ENCODE data around the gene FABP1. TPM values are rescaled to one million over a fixed set of nuclear protein-coding genes. Genes with fewer than 3 reads are reported as not detected.

FABP1 gene
- total and polyA plus RNA-seq, 9 donors = 0.46 to 1.9 (median 0.90) TPM; not detected in 5

DNA sequence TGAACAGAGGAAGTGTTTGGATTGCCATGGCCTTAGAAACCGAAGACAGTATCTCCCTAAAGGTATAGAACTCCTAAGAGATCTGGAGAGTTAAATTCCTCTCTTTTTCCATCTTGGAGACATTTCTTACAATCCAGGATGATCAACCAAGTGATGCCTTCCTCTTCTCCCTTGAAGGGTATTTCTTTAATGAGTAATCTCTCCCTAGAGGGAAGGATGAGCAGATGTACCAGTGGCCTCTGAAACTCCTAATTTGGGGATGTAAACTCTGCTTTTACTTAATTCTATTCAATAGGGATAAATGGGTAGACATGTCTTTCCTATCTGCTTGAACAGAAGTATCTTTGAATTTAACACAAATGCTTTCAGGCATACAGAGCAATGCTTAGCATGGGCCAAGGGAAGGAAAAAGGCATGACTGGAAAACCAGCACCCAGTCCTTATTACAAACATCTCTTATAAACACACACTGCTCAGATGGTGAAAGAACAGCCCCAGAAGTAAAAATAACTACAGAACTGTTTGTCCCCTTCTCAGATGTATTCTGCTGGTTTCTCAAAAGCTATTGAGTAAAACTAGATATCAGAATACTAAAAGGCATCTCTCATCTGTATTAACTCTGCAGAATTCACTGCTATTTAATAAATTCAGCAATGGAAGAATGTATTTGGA, 37.6 kb upstream of the FABP1 start:
- intact Hi-C loops (cut with DNase I) = loop anchor here in 2 of 4 donors (10.0 kb wide), 3 partner anchors 101 to 151 kb away; partner anchors contain the start of genes KRCC1 (in 1 of the 2), RNU2-63P (in 1 of the 2) and SMYD1 (in 1 of the 2)
- Histone ChIP-seq H3K9me3 (no peaks in the 10 kb centered on the region), H3K4me1 (ENCODE audit: insufficient read depth) (no peaks in the 10 kb centered on the region), H3K4me3 (no peak overlapping the region), H3K36me3 (no peaks in the 10 kb centered on the region), H3K27ac (no peak overlapping the region), H3K27me3 (no peaks in the 10 kb centered on the region)
- TF ChIP-seq POLR2A (IDR thresholded peaks at IDR 0.05) (no peak), CTCF (IDR thresholded peaks at IDR 0.05) (no peak), EP300 (IDR thresholded peaks at IDR 0.05) (no peak)
- DNase-seq = no peak
- WGBS, 3 donors = 0% methylated on average over 1 of the region's 1 CpG

DNA sequence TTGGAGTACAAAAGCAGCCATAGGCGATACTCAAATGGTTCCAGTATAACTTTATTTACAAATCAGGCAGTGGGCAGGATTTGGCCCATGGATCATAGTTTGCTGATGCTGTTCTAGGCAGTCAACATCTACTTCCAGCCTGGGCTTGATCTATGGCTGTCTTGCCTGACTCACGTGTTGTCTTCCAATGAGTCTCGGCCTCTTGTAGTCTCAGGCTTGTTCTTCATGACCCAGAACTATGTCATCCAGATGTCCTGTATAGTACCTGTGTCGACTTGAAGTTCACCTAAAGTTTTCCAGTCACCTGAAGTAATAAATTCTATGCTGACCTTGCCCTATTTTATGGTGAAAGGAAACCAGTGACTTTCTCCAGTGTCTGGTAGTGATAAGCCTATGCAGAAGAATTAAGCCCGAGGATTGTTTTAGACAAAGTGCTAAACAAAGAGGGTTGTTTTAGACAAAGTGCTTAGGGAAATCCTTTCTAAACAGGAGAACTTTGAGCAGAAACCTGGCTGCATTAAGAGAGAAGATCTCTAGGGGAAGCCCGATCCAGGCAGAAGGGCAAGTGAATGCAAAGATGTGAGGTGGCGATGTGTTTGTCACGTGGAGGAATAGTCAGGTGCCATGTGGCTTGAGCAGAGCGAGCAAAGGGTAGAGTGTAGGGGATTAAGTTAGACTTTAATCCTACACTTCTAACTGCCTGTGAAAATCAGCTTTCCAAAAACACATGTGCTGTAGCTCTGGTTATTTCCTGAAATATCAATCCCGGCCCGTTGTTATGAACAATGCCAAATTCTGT, 33.8 kb upstream of the FABP1 start:
- Histone ChIP-seq H3K27me3 (no peaks in the 10 kb centered on the region), H3K27ac (no peak overlapping the region), H3K4me1 (ENCODE audit: insufficient read depth) (no peaks in the 10 kb centered on the region), H3K4me3 (no peak overlapping the region), H3K36me3 (no peaks in the 10 kb centered on the region), H3K9me3 (no peaks in the 10 kb centered on the region)
- TF ChIP-seq CTCF (IDR thresholded peaks at IDR 0.05) = no peak
- TF ChIP-seq EP300 (IDR thresholded peaks at IDR 0.05) = no peak
- TF ChIP-seq POLR2A (IDR thresholded peaks at IDR 0.05) = no peak
- intact Hi-C loops (cut with DNase I) = loop anchor here in 2 of 4 donors (10.0 kb wide), 3 partner anchors 97 to 147 kb away; partner anchors contain the start of genes KRCC1 (in 1 of the 2), RNU2-63P (in 1 of the 2) and SMYD1 (in 1 of the 2)
- DNase-seq = no peak
- WGBS, 3 donors = 78 to 86% (median 83%) methylated on average over 11 of the region's 11 CpGs

- Histone ChIP-seq H3K9me3 (no peaks in the 10 kb centered on the region), H3K27ac (no peak overlapping the region), H3K4me1 (ENCODE audit: insufficient read depth) (no peaks in the 10 kb centered on the region), H3K27me3 (no peaks in the 10 kb centered on the region), H3K36me3 (no peaks in the 10 kb centered on the region), H3K4me3 (no peak overlapping the region)
- 71 to 83% (median 78%) methylated on average over 7 of the region's 7 CpGs for WGBS, 3 donors
- DNase-seq = no peak
- no peak for TF ChIP-seq POLR2A (IDR thresholded peaks at IDR 0.05)
- no peak for TF ChIP-seq EP300 (IDR thresholded peaks at IDR 0.05)
- TF ChIP-seq CTCF (IDR thresholded peaks at IDR 0.05) = no peak
- intact Hi-C loops (cut with DNase I) = loop anchor here in 2 of 4 donors (10.0 kb wide), 3 partner anchors 96 to 146 kb away; partner anchors contain the start of genes KRCC1 (in 1 of the 2), RNU2-63P (in 1 of the 2) and SMYD1 (in 1 of the 2)
These were observed 32.7 kb upstream of the FABP1 start for GRCh38 chr2:88160517-88160916.

DNA sequence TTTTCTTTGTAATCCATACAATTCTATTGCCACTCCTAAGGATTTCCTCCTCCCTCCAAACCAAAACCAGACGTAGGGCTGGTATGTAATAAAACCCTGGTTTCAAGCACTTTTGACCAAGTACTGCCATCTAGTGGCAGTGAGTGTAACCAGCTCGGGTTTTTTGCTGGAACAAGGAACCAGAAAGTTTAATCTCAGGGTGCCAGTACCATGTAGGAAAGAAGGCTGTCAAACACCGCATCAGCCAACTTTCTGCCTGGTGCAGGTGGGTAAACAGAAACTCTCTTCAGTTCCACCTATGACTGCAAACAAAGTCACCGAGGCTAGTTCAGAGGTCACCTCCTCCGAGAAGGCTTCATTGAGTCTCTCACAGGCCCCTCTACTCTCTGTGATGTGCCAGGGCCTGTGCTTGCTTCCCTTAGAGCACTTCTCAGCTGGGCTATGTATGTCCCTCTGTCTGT, 32.1 kb upstream of the FABP1 start:
- no peak for TF ChIP-seq EP300 (IDR thresholded peaks at IDR 0.05)
- peak; percentile 47 to 68 (median 58) for TF ChIP-seq CTCF (IDR thresholded peaks at IDR 0.05)
- TF ChIP-seq POLR2A (IDR thresholded peaks at IDR 0.05) = no peak
- Histone ChIP-seq H3K27ac (no peak overlapping the region), H3K9me3 (no peaks in the 10 kb centered on the region), H3K4me3 (no peak overlapping the region), H3K27me3 (no peaks in the 10 kb centered on the region), H3K36me3 (no peaks in the 10 kb centered on the region), H3K4me1 (ENCODE audit: insufficient read depth) (no peaks in the 10 kb centered on the region)
- WGBS, 3 donors = 29 to 32% (median 32%) methylated on average over 5 of the region's 5 CpGs
- peak in 2 of 5 donors; percentile 33 to 51 for DNase-seq
- intact Hi-C loops (cut with DNase I) = loop anchor here in 2 of 4 donors (10.0 kb wide), 3 partner anchors 95 to 145 kb away; partner anchors contain the start of genes KRCC1 (in 1 of the 2), RNU2-63P (in 1 of the 2) and SMYD1 (in 1 of the 2)
